ENCODE results near the gene TIAM2. TPM values are rescaled to one million over a fixed set of nuclear protein-coding genes. Genes with fewer than 3 reads are reported as not detected.
A peak's percentile ranks its signal among the peaks of the same experiment; 100 is the strongest.

TIAM2 gene
- total and polyA plus RNA-seq, 2 donors (not counting 3 experiments of a cell fraction or from before 2014, with no cell fraction given): 9.6 to 18.5 TPM

DNA sequence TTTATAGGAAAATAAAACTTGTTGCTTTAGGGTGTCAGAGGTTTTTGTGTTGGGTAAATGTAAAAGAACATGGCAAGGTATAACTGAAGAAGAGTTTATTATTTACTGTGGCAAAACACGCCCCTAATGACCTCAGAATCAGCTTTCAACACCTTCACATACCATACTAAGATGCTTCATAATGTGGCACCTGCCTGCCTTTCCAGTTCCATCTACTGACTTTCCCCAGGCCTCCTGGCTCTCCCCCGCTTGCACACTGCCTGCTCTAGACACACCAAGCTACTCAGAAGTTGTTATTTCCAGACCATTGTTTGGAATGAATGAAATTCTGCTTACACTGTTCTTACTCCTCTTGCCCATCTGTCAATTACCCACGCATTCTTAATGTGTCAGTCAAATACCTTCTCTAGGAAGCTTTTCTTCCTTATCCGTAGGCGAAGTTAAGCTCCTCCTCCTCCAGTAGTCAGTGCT is 1.8 kb downstream of the TIAM2 start:
- Histone ChIP-seq H3K27ac (ENCODE audit: insufficient read depth, low read depth, low read length) (no peak overlapping the region), H4K20me1 (replicated peaks; ENCODE audit: control insufficient read depth, extremely low read depth, insufficient read depth, low read length) (no peaks in the 10 kb centered on the region), H3K9ac (replicated peaks; ENCODE audit: extremely low read depth, insufficient read depth, low read length) (no peak overlapping the region), H3K4me1 (ENCODE audit: control insufficient read depth, extremely low read depth, insufficient read depth, low read length) (peaks cover 6% of the 10 kb centered on the region), H3K79me2 (ENCODE audit: control insufficient read depth, insufficient read depth, low read length) (no peaks in the 10 kb centered on the region), H3K36me3 (ENCODE audit: control insufficient read depth in 2 of 2, extremely low read depth in 1 of 2, insufficient read depth in 2 of 2, low read length in 2 of 2) (no peaks in the 10 kb centered on the region), H3K4me2 (ENCODE audit: insufficient read depth, low read length) (no peak overlapping the region), H3K9me3 (replicated peaks; ENCODE audit: control insufficient read depth, insufficient read depth, low read length) (no peaks in the 10 kb centered on the region), H3K4me3 (replicated peaks in 1 of 3; ENCODE audit: insufficient read depth in 1 of 3, low read depth in 1 of 3, low read length in 3 of 3) (no peak overlapping the region), H2AFZ (ENCODE audit: low read depth, low read length) (no peak overlapping the region), H3K27me3 (ENCODE audit: control insufficient read depth in 2 of 2, insufficient read depth in 2 of 2, low read length in 2 of 2) (no peaks in the 10 kb centered on the region), H3K9me1 (replicated peaks; ENCODE audit: control insufficient read depth, extremely low read depth, insufficient read depth, low read length) (no peaks in the 10 kb centered on the region)
- ChIA-PET POLR2A (no interaction called here), CTCF (interaction anchor here (1.7 kb wide), 1 partner anchor 15 kb away, joined by 5 read pairs; no protein-coding TSS in a partner anchor)
- dilution Hi-C loops (cut with MboI; ENCODE audit: extremely low pct_ligation_motif_present, low sequenced_read_pairs): no loop called here
- intact Hi-C loops (cut with micrococcal nuclease): loop anchor here (1.0 to 5.0 kb wide), 2 partner anchors 174 to 250 kb away; no protein-coding TSS in a partner anchor
- FAIRE-seq (no peak), DNase-seq (ENCODE audit: low read depth, low spot score) (no peak)
- TF ChIP-seq, protein P1, sequence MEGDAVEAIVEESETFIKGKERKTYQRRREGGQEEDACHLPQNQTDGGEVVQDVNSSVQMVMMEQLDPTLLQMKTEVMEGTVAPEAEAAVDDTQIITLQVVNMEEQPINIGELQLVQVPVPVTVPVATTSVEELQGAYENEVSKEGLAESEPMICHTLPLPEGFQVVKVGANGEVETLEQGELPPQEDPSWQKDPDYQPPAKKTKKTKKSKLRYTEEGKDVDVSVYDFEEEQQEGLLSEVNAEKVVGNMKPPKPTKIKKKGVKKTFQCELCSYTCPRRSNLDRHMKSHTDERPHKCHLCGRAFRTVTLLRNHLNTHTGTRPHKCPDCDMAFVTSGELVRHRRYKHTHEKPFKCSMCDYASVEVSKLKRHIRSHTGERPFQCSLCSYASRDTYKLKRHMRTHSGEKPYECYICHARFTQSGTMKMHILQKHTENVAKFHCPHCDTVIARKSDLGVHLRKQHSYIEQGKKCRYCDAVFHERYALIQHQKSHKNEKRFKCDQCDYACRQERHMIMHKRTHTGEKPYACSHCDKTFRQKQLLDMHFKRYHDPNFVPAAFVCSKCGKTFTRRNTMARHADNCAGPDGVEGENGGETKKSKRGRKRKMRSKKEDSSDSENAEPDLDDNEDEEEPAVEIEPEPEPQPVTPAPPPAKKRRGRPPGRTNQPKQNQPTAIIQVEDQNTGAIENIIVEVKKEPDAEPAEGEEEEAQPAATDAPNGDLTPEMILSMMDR (IDR thresholded peaks at IDR 0.05; ENCODE audit: extremely low read depth in 1 of 2, insufficient read depth in 1 of 2, low read depth in 1 of 2, low read length in 2 of 2): no peak
- TF ChIP-seq FOS (IDR thresholded peaks at IDR 0.05; ENCODE audit: borderline replicate concordance, insufficient read depth, low read length) (no peak), MYC (IDR thresholded peaks at IDR 0.05; ENCODE audit: low read depth, low read length) (no peak), EZH2 (IDR thresholded peaks at IDR 0.05; ENCODE audit: borderline replicate concordance, low read depth, low read length, severe bottlenecking) (no peak), JUN (IDR thresholded peaks at IDR 0.05; ENCODE audit: borderline replicate concordance, insufficient read depth, insufficient read length, low read depth) (no peak), GATA2 (IDR thresholded peaks at IDR 0.05; ENCODE audit: insufficient read depth, insufficient read length, low read depth, low read length) (no peak), POLR2AphosphoS5 (IDR thresholded peaks at IDR 0.05; ENCODE audit: insufficient read depth, low read depth, low read length) (no peak), POLR2A (IDR thresholded peaks at IDR 0.05; ENCODE audit: low read depth, low read length) (no peak)
- TF ChIP-seq, protein P2, sequence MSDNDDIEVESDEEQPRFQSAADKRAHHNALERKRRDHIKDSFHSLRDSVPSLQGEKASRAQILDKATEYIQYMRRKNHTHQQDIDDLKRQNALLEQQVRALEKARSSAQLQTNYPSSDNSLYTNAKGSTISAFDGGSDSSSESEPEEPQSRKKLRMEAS (IDR thresholded peaks at IDR 0.05; ENCODE audit: insufficient read depth, insufficient read length): no peak
- TSS peak; percentile 20 for BruUV-seq (replicated peaks)

Measured in endothelial cell of umbilical vein (primary cell).